Measurements from ENCODE around the gene VPS33B.
A peak's percentile ranks its signal among the peaks of the same experiment; 100 is the strongest.
"Not testable (repeated sequence)": the region's sequence is repeated elsewhere in the genome, so short reads cannot be mapped to it uniquely, and the experiment has no call there.

Gene VPS33B

GRCh38 chr15:91022075-91022831, at the start of gene VPS33B:
Gene VPS33B, minus strand, starts transcription at chr15:91022594. Its CDS starts 345 bp downstream, at chr15:91022249.
- DNase-seq (ENCODE audit: low read depth in 2 of 2) = peak; percentile 52 to 76

- DNase-seq (ENCODE audit: low read depth in 2 of 2) = no peak
Observed at GRCh38 chr15:91072161-91072560, 49.8 kb upstream of the VPS33B start.

- no peak for DNase-seq (ENCODE audit: low read depth in 2 of 2)
Observed at GRCh38 chr15:91070872-91071271, 48.5 kb upstream of the VPS33B start.

- DNase-seq (ENCODE audit: low read depth in 2 of 2) = no peak
Observed at GRCh38 chr15:91068966-91069365, 46.6 kb upstream of the VPS33B start.

- no peak for DNase-seq (ENCODE audit: low read depth in 2 of 2)
Observed at GRCh38 chr15:91068436-91068835, 46.0 kb upstream of the VPS33B start.

GRCh38 chr15:91067036-91067435, 44.6 kb upstream of the VPS33B start:
- no peak for DNase-seq (ENCODE audit: low read depth in 2 of 2)

GRCh38 chr15:91065505-91065904, 43.1 kb upstream of the VPS33B start:
- no peak for DNase-seq (ENCODE audit: low read depth in 2 of 2)

- DNase-seq (ENCODE audit: low read depth in 2 of 2) = no peak
Observed at GRCh38 chr15:91061997-91062396, 39.6 kb upstream of the VPS33B start.

- DNase-seq (ENCODE audit: low read depth in 2 of 2) = no peak
Observed at GRCh38 chr15:91061230-91061629, 38.8 kb upstream of the VPS33B start.

- peak in 1 of 2 donors; percentile 17 for DNase-seq (ENCODE audit: low read depth in 2 of 2)
Observed at GRCh38 chr15:91055548-91056331, 33.3 kb upstream of the VPS33B start.

GRCh38 chr15:91054816-91055215, 32.4 kb upstream of the VPS33B start:
- DNase-seq (ENCODE audit: low read depth in 2 of 2) = no peak

- no peak for DNase-seq (ENCODE audit: low read depth in 2 of 2)
Observed at GRCh38 chr15:91051248-91051647, 28.9 kb upstream of the VPS33B start.

- no peak for DNase-seq (ENCODE audit: low read depth in 2 of 2)
Observed at GRCh38 chr15:91050128-91050455, 27.7 kb upstream of the VPS33B start.

GRCh38 chr15:91049378-91050127, 27.2 kb upstream of the VPS33B start:
- DNase-seq (ENCODE audit: low read depth in 2 of 2) = peak in 1 of 2 donors; percentile 26

GRCh38 chr15:91047545-91048199, 25.3 kb upstream of the VPS33B start:
- no peak for DNase-seq (ENCODE audit: low read depth in 2 of 2)

- not testable (repeated sequence) for DNase-seq (ENCODE audit: low read depth in 2 of 2)
Observed at GRCh38 chr15:91046056-91046455, 23.7 kb upstream of the VPS33B start.

GRCh38 chr15:91045065-91045464, 22.7 kb upstream of the VPS33B start:
- DNase-seq (ENCODE audit: low read depth in 2 of 2) = no peak

GRCh38 chr15:91043202-91043874, 20.9 kb upstream of the VPS33B start:
- no peak for DNase-seq (ENCODE audit: low read depth in 2 of 2)

GRCh38 chr15:91040856-91041255, 18.5 kb upstream of the VPS33B start:
- no peak for DNase-seq (ENCODE audit: low read depth in 2 of 2)

- DNase-seq (ENCODE audit: low read depth in 2 of 2) = no peak
Observed at GRCh38 chr15:91039996-91040395, 17.6 kb upstream of the VPS33B start.
